HG03457 (cell line): ENCODE data around the gene ZACN.

Experiments used
- ATAC-seq: cut with Tn5 transposase; IDR thresholded peaks from one replicate; pipeline ENCODE4 v1.9.1; 2021; ENCODE audit warnings: moderate number of reproducible peaks; ENCODE audit not compliant: unreplicated experiment

The ZACN gene

GRCh38 chr17:76130473-76130872 lies 51.5 kb downstream of the ZACN start:
- ATAC-seq, result no peak

- no peak for ATAC-seq
Observed at GRCh38 chr17:76131051-76131691, 52.2 kb downstream of the ZACN start.

- no peak for ATAC-seq
Observed at GRCh38 chr17:76131692-76132573, 53.0 kb downstream of the ZACN start.
